Activated CD4-positive, alpha-beta T cell treated with anti-CD3 and anti-CD28 coated beads, Interleukin-2, amount 10 ng/mL, durations not matched to agents 7 days and 5 days (primary cell): ENCODE results near the gene NCAM1. TPM values are rescaled to one million over a fixed set of nuclear protein-coding genes. Genes with fewer than 3 reads are reported as not detected.
A peak's percentile ranks its signal among the peaks of the same experiment; 100 is the strongest.

Source experiments
- CTCF ChIA-PET: fragments of 350-600 bp; sonication (Branson Sonifier 250); formaldehyde crosslinking; loops from one replicate; lab custom pipeline; 2021; ENCODE audit warnings: antibody characterized with exemption; lab: Charles Lee
- POLR2A ChIA-PET: fragments of 350-600 bp; sonication (Branson Sonifier 250); formaldehyde crosslinking; loops from one replicate; lab custom pipeline; 2021; ENCODE audit warnings: antibody characterized with exemption; lab: Charles Lee
- DNase-seq: peaks from one replicate; pipeline ENCODE4 v3.0.0-alpha.2; 2020
- H3K27ac Mint-ChIP-seq: one replicate; pipeline ENCODE4 v1.8.0; 2021; ENCODE audit warnings: mild to moderate bottlenecking, moderate library complexity, mixed read lengths
- H3K27me3 Mint-ChIP-seq: one replicate; pipeline ENCODE4 v1.8.0; 2021; ENCODE audit warnings: mixed read lengths
- H3K36me3 Mint-ChIP-seq: one replicate; pipeline ENCODE4 v1.8.0; 2021; ENCODE audit warnings: low read depth, mixed read lengths
- H3K4me1 Mint-ChIP-seq: one replicate; pipeline ENCODE4 v1.8.0; 2021; ENCODE audit warnings: mixed read lengths
- H3K4me3 Mint-ChIP-seq: one replicate; pipeline ENCODE4 v1.8.0; 2021; ENCODE audit warnings: mild to moderate bottlenecking, moderate library complexity, mixed read lengths
- H3K9me3 Mint-ChIP-seq: one replicate; pipeline ENCODE4 v1.8.0; 2021; ENCODE audit warnings: mixed read lengths
- total RNA-seq, 2 experiments: library from RNA; stranded (reverse); gene quantifications; one replicate each; pipeline ENCODE4 v1.2.3, GENCODE V29; 2021

NCAM1 gene
- total RNA-seq, 2 experiments from 2014 or later = 0.15 to 0.42 TPM

DNA sequence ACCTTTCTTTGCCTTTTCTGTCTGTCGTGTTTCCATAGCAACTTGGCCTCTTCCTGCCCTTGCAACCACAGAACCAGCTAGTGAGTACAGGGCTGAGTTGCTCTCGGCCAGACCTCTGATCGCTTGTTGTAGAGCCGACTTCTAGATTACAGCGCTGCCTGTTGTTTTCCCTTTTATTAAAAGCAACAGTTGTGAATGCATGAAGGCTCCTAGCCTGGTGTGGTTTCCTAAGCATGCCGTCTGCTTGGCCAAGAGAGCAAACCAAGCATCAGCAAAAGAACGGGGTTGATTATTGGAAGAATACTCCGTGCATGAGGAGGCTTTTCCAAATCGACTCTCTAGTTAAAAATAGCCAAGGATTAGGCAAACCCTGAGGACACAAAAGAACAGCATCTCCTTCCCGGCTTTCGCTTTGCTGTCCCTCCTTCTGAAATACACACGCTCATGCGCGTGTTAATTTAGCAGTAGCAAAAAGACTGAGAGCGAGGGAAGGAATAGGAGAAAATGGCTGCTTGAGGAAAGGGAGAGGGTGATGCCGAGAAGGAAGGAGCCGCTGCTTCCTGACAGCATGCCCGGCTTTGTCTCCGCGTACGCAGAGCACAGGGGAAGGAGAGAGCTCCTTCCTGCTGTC lies 281.7 kb downstream of the NCAM1 start:
- Mint-ChIP-seq H3K4me3 (peak overlapping the region; percentile 46), H3K36me3 (no peaks in the 10 kb centered on the region), H3K27ac (peak overlapping the region; percentile 7), H3K9me3 (no peaks in the 10 kb centered on the region), H3K27me3 (peaks cover 41% of the 10 kb centered on the region), H3K4me1 (peaks cover 9% of the 10 kb centered on the region)
- ChIA-PET CTCF (no interaction called here), POLR2A (no interaction called here)
- peak; percentile 41 for DNase-seq

DNA sequence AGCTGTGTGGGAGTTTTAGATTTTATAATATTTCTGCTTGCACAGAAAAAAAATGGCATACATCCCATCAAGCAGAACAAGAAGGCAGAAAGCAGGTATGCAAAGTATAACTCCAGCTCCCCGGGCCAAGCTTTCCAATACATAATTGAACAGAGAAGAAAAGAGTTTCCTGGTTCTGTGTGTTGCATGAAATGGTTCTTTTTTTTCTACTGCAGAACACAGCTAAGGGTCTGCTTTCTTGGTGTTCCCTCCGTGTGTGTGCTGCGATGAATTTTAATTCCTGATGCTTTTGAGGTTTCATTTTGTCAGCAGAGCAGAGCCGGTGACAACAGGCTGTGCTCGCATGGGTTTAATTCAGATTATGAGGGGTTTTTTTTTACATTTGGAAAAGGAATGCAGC lies 282.5 kb downstream of the NCAM1 start:
- no peak overlapping the region for H3K4me3 Mint-ChIP-seq

DNA sequence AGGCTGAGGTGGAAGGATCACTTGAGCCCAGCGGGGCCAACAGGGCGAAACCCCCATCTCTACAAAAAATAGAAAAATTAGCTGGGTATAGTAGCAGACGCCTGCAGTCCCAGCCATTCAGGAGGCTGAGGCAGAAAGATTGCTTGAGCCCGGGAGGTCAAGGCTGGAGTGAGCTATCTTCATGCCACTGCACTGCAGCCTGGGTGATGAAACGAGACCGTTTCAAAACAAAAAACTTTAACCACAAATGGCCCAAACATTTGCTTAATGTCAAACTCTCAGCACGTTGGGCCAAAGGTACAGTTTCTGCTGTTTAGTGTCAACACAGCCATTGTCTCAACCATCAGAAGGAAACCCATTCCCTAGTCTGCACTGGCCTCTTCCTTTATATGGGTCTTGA lies 284.0 kb downstream of the NCAM1 start:
- H3K4me1 Mint-ChIP-seq = peaks cover 9% of the 10 kb centered on the region
- ChIA-PET POLR2A (no interaction called here), CTCF (no interaction called here)
- H3K27me3 Mint-ChIP-seq = peaks cover 33% of the 10 kb centered on the region
- no peak for DNase-seq
- H3K27ac Mint-ChIP-seq = no peak overlapping the region
- no peak overlapping the region for H3K4me3 Mint-ChIP-seq
- no peaks in the 10 kb centered on the region for H3K36me3 Mint-ChIP-seq
- no peaks in the 10 kb centered on the region for H3K9me3 Mint-ChIP-seq

More for the DNA sequence above, 282.5 kb downstream of the NCAM1 start:
- POLR2A ChIA-PET = no interaction called here
- CTCF ChIA-PET = no interaction called here
- Mint-ChIP-seq H3K36me3 (no peaks in the 10 kb centered on the region), H3K4me1 (peaks cover 9% of the 10 kb centered on the region), H3K9me3 (no peaks in the 10 kb centered on the region), H3K27ac (no peak overlapping the region), H3K27me3 (peaks cover 41% of the 10 kb centered on the region)
- DNase-seq = no peak

DNA sequence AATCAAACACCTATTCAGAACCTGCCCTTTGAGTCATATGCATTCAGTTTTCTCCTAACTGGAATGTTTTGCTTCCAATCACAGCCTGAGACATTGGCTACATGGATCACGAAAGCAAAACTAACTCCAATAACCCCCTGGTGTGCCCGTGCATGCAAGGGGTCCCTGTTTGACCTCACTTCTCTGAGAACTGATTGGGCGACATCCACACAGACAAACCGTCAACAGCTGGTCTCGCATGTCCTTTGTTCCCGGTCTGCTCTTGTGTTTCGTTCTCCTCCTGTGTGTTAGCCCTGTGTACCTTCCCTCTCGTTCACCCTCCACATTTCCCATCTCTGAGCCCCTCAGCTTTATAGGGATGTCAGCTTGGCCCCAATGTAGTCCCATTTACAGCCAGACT lies 286.0 kb downstream of the NCAM1 start:
- DNase-seq = no peak
- no peaks in the 10 kb centered on the region for H3K9me3 Mint-ChIP-seq
- no peak overlapping the region for H3K4me3 Mint-ChIP-seq
- peaks cover 9% of the 10 kb centered on the region for H3K4me1 Mint-ChIP-seq
- H3K27me3 Mint-ChIP-seq = peaks cover 29% of the 10 kb centered on the region
- ChIA-PET POLR2A (no interaction called here), CTCF (interaction anchor here (1.1 kb wide), 1 partner anchor 10 kb away, joined by 3 read pairs; no protein-coding TSS in a partner anchor)
- no peak overlapping the region for H3K27ac Mint-ChIP-seq
- no peaks in the 10 kb centered on the region for H3K36me3 Mint-ChIP-seq

DNA sequence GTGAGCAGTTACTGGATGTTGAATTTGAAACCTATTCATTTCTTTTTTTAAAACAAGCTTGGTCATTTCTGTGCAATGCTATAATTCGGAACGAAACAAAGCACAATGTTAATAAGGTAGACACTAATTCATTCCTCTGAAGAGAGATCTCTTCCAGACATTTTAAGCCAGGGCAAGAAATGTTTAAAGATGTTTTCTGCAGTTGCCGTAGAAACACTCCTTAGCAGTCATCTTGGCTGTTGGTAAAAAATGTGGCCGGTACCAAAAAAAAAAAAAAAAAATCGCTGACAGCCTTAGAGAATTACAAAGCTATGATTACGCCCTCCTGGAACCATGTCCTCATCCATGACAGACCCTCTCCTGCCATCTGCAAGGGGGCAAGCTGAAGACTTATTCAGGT lies 286.7 kb downstream of the NCAM1 start:
- H3K27ac Mint-ChIP-seq = no peak overlapping the region
- DNase-seq = no peak
- CTCF ChIA-PET = interaction anchor here (0.6 to 1.0 kb wide), 4 partner anchors 9 to 80 kb away, joined by 3 to 4 read pairs (median 3); no protein-coding TSS in a partner anchor
- no peak overlapping the region for H3K4me3 Mint-ChIP-seq
- H3K27me3 Mint-ChIP-seq = peaks cover 27% of the 10 kb centered on the region
- H3K4me1 Mint-ChIP-seq = peaks cover 5% of the 10 kb centered on the region
- POLR2A ChIA-PET = no interaction called here
- no peaks in the 10 kb centered on the region for H3K9me3 Mint-ChIP-seq
- H3K36me3 Mint-ChIP-seq = no peaks in the 10 kb centered on the region

DNA sequence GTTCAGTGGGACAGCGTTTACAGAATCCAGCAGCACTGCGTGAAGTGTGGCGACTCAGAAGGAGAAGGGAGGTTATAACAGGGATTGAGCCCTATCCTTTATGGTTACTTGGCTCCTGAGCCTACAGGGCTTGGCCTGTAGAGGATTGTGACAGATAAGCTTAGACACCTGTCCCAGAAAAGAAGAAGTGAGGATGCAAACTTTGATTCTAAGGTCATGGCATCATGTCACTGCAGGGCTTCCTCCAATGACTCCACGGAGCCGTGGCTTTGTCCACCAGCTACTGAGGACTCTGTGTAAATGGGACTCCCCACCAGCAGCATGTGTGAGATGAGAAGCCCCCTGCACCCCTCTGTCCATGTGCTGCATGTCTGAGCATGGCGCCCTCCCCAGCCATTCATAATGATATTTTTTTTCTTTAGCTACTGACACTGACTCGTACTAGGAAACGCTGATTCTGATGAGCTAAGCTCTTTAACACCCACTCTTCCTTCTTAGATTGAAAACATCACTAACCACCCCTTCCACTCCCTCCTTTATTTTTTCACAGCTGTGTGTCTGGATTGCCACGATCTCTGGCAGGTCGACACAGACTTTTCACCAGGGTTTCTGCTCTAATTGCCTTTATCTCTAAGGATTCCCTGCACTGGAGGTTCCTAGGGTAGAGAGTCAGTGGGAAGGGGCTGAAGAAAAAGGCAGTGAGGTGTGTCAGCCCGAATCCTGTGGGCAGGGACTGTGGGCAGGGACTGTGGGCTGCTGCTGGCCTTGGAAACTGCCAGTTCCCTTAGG lies 287.7 kb downstream of the NCAM1 start:
- CTCF ChIA-PET = interaction anchor here (0.6 to 1.8 kb wide), 5 partner anchors 9 to 80 kb away, joined by 3 to 5 read pairs (median 3); no protein-coding TSS in a partner anchor
- Mint-ChIP-seq H3K4me1 (no peaks in the 10 kb centered on the region), H3K9me3 (no peaks in the 10 kb centered on the region), H3K4me3 (no peak overlapping the region), H3K36me3 (no peaks in the 10 kb centered on the region), H3K27me3 (peaks cover 18% of the 10 kb centered on the region), H3K27ac (no peak overlapping the region)
- POLR2A ChIA-PET = interaction anchor here (0.5 kb wide), 1 partner anchor 17 kb away, joined by 3 read pairs; no protein-coding TSS in a partner anchor
- no peak for DNase-seq

DNA sequence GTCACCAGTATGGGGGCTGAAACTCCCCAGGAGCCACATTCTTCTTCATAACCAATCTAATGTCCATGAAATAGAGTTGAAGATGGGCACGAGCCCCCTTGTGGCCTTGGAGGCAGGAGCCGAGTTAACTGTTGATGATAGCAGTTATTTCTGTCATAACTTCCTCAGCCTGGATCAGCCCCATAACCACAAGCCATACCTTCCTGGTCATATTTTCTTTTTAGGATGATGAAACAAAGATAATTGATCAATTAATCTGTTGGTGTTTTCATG lies 288.2 kb downstream of the NCAM1 start:
- no peak for DNase-seq
- ChIA-PET CTCF (interaction anchor here (1.1 to 1.8 kb wide), 3 partner anchors 11 to 40 kb away, joined by 3 to 5 read pairs (median 3); no protein-coding TSS in a partner anchor), POLR2A (interaction anchor here (0.5 kb wide), 1 partner anchor 17 kb away, joined by 3 read pairs; no protein-coding TSS in a partner anchor)
- Mint-ChIP-seq H3K36me3 (no peaks in the 10 kb centered on the region), H3K27me3 (peaks cover 14% of the 10 kb centered on the region), H3K27ac (no peak overlapping the region), H3K9me3 (no peaks in the 10 kb centered on the region), H3K4me3 (no peak overlapping the region), H3K4me1 (no peaks in the 10 kb centered on the region)

DNA sequence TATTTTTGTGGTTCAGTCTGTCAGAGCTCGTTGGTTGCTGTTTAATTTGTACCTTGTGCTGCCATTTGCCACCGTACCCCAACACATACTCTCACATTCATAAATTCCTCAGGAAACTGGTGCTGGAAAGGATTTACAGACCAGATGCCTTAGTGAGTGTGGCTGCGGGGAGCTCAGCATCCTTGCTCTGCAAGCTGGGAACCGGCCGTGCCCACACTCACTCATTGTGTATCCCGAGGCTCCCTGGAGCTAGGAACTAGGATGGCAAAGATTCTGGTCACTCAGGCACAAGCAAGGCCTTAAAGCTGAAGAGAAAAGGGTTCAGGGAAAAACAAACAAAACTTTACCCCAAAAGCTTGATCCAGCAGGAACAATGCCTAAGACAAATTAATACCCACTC lies 288.6 kb downstream of the NCAM1 start:
- ChIA-PET POLR2A (no interaction called here), CTCF (interaction anchor here (1.1 to 1.8 kb wide), 3 partner anchors 10 to 40 kb away, joined by 3 to 5 read pairs (median 3); no protein-coding TSS in a partner anchor)
- peaks cover 11% of the 10 kb centered on the region for H3K27me3 Mint-ChIP-seq
- H3K4me3 Mint-ChIP-seq = no peak overlapping the region
- no peak overlapping the region for H3K27ac Mint-ChIP-seq
- no peak for DNase-seq
- H3K4me1 Mint-ChIP-seq = no peaks in the 10 kb centered on the region
- H3K36me3 Mint-ChIP-seq = no peaks in the 10 kb centered on the region
- no peaks in the 10 kb centered on the region for H3K9me3 Mint-ChIP-seq

DNA sequence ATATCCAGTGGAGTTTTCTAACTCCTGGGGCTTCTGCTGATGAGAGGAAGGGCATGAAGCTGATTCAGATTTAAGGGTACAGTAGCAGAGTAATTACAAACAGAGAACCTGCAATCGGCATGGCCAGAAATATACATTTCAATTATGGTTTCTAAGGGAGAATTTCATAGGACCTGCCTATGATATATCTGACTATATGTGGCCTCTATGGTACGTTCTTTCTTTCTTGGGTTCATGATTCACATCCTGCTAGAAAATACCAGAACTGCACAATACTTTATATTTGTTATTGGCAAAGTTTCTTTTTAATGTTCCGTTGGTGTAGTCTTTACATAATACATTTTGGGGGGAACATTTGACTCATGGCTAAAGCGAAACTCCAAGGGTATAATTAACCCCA lies 290.1 kb downstream of the NCAM1 start:
- peaks cover 5% of the 10 kb centered on the region for H3K27me3 Mint-ChIP-seq
- no peaks in the 10 kb centered on the region for H3K4me1 Mint-ChIP-seq
- no peaks in the 10 kb centered on the region for H3K9me3 Mint-ChIP-seq
- CTCF ChIA-PET = no interaction called here
- H3K4me3 Mint-ChIP-seq = no peak overlapping the region
- no peak overlapping the region for H3K27ac Mint-ChIP-seq
- H3K36me3 Mint-ChIP-seq = no peaks in the 10 kb centered on the region
- POLR2A ChIA-PET = no interaction called here
- no peak for DNase-seq

DNA sequence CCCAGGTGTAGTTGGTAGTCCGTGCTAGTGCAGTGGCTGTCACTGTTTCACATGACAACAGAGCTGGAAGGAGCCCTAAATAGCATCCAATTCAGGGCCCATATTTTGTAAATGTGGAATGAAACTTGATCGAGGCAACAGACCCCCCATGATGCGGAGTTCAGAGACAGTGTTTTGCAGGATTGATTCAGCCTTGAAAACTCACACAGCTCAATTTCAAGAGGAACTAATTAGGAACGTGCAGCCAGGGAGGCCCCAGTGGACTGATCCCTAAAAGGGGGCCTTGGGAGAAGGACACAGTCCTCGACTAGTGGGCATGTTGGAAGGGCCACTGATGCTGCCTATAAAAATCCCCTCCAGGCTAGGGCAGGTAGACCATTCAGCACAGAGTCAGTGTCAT lies 292.2 kb downstream of the NCAM1 start:
- ChIA-PET CTCF (no interaction called here), POLR2A (no interaction called here)
- DNase-seq = no peak
- H3K9me3 Mint-ChIP-seq = no peaks in the 10 kb centered on the region
- H3K27me3 Mint-ChIP-seq = peaks cover 3% of the 10 kb centered on the region
- H3K4me3 Mint-ChIP-seq = no peak overlapping the region
- no peaks in the 10 kb centered on the region for H3K4me1 Mint-ChIP-seq
- H3K27ac Mint-ChIP-seq = no peak overlapping the region
- no peaks in the 10 kb centered on the region for H3K36me3 Mint-ChIP-seq

DNA sequence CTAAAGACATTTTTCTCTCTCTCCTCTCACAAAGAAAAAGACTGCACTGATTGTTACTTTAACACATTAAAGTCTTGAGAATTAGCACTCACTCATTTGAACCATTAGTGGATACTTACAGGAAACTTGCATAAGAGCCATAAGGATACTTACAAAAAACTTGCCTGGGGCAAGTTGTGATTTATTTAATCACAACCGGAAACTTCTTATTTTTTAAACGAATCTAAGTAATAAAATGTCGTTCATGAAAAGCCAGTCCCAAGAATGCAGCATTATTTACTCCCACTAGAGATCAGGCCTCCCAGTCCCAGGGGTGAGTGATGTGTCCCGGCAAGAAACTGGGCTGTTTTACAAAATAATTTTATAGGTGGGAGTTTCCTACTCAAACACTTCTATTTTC lies 293.9 kb downstream of the NCAM1 start:
- Mint-ChIP-seq H3K4me3 (no peak overlapping the region), H3K4me1 (no peaks in the 10 kb centered on the region), H3K36me3 (no peaks in the 10 kb centered on the region), H3K27me3 (peaks cover 3% of the 10 kb centered on the region), H3K9me3 (no peaks in the 10 kb centered on the region), H3K27ac (no peak overlapping the region)
- CTCF ChIA-PET = no interaction called here
- DNase-seq = no peak
- POLR2A ChIA-PET = no interaction called here

DNA sequence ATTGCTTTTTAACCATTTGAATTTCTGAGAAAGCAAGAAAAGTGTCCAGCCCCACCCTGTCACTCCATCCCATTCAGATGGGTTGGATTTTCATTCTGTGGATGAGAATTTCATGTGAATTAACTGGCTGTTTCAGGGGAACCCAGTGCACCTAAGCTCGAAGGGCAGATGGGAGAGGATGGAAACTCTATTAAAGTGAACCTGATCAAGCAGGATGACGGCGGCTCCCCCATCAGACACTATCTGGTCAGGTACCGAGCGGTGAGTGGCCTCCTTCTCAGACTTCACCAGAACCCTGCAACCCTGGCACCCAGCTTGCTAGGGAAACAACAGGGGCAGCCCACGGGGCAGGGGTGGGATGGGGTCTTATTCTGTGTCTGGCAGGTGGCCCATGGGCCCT lies 294.5 kb downstream of the NCAM1 start:
- Mint-ChIP-seq H3K36me3 (no peaks in the 10 kb centered on the region), H3K9me3 (no peaks in the 10 kb centered on the region), H3K27ac (no peak overlapping the region), H3K27me3 (peaks cover 3% of the 10 kb centered on the region), H3K4me1 (no peaks in the 10 kb centered on the region), H3K4me3 (no peak overlapping the region)
- DNase-seq = no peak
- ChIA-PET POLR2A (no interaction called here), CTCF (no interaction called here)

DNA sequence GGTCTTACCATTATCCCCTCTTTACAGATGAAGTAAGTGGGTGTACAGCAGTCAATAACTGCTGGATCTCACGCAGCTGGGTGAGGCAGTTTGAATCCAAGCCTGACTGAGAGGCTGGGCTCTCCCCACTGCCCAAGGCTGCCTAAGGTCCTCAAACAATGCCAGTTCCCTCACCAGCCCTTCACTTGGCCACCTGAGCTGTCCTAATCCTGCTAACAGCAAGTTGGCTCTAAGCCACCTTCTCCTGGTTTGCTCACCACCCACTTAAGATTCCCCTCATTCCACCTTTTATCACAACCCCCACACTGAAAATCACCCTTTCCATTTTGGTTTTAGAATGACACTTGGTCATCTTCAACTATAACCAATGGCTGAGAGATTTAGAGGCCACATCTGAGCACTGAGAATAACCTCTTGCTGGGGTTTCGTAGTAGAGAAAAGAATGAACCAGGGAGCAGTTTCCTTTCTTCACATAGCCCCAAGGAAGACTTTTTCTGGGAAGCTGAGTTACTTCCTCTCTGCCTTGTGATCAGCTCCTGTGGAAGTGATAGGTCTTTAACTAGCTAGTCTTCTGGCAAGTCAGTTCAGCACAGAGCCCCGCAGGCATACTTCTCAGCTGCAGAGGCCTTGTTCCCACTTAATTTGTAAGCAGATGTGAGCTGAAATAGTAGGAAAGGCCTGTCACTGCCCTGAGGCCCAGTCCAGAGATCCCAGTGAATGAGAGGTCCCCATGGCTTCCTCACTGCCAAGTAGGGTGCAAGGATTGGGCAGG lies 295.4 kb downstream of the NCAM1 start:
- H3K9me3 Mint-ChIP-seq = no peaks in the 10 kb centered on the region
- ChIA-PET POLR2A (no interaction called here), CTCF (interaction anchor here (1.1 kb wide), 1 partner anchor 10 kb away, joined by 3 read pairs; no protein-coding TSS in a partner anchor)
- no peak overlapping the region for H3K4me3 Mint-ChIP-seq
- H3K36me3 Mint-ChIP-seq = no peaks in the 10 kb centered on the region
- H3K27ac Mint-ChIP-seq = no peak overlapping the region
- H3K4me1 Mint-ChIP-seq = no peaks in the 10 kb centered on the region
- H3K27me3 Mint-ChIP-seq = peaks cover 3% of the 10 kb centered on the region
- DNase-seq = no peak
